Stimulated activated CD8-positive, alpha-beta memory T cell treated with anti-CD3 and anti-CD28 coated beads, Interleukin-7, amount 100 ng/mL, for 48 hours (primary cell): Measurements from ENCODE around the gene ECT2L.

Experiments
- DNase-seq, 2 donors: peaks; one replicate each; pipeline ENCODE4 v3.0.0-alpha.2; 2020; ENCODE audit warnings: low read depth in 1 of 2; ENCODE audit errors: extremely low read depth in 1 of 2

ECT2L gene

GRCh38 chr6:138849791-138850190, 53.9 kb downstream of the ECT2L start:
- DNase-seq: no peak

GRCh38 chr6:138856654-138857053, 60.8 kb downstream of the ECT2L start:
- no peak for DNase-seq

DNA sequence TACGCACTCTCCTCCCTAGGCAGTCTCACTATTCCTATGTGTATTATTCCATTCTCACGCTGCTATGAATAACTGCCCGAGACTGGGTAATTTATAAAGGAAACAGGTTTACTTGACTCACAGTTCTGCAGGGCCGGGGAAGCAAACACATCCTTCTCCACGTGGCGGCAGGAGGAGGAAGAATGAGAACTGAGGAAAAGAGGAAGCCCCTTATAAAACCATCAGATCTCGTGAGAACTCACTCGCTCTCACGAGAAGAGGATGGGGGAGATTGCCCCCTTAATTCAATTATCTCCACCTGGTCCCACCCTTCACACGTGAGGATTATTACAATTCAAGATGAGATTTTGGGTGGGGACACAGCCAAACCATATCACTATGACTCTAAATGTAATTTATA, 61.9 kb downstream of the ECT2L start:
- DNase-seq: no peak

DNA sequence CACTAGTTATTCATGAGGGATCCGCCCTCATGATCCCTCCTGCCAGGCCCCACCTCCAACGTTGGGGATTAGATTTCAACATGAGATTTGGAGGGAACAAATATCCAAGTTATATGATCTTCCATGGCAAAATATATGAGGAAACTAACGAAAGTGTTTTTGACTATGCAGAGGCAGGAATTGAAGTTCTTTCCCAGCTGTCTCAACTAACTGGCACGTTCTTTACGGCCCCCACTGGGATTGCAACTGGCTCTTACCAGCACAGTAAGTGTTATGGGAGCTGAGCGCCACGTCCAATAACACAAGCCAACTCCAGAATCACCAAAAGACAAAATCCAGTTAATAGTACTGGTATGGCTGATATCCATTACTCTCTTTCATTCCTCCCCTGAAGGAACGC, 66.6 kb downstream of the ECT2L start:
- DNase-seq: no peak

- DNase-seq: no peak
Observed at GRCh38 chr6:138863321-138863720, 67.4 kb downstream of the ECT2L start.

GRCh38 chr6:138864343-138864890, 68.5 kb downstream of the ECT2L start:
- DNase-seq: no peak

GRCh38 chr6:138865480-138866109, 69.7 kb downstream of the ECT2L start:
- DNase-seq: no peak

DNA sequence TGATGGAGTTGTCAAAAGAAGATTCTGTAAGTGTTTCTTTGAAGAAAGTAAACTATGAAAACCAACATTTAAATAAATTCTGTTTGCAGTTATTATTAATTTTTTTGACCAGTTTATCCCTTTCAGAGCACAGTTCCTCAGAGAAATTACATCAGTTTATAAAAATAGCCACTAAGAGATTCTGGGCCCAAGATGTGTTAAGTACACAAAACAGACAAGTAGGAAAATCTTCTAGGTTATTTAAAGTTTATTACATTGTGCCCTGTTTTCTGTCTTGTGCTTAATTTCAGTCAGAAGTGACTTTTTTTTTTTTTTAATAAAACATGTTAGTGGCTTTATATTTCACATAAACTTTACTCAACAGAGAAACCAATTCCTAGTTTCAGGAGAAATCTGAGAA, 72.3 kb downstream of the ECT2L start:
- DNase-seq: no peak

DNA sequence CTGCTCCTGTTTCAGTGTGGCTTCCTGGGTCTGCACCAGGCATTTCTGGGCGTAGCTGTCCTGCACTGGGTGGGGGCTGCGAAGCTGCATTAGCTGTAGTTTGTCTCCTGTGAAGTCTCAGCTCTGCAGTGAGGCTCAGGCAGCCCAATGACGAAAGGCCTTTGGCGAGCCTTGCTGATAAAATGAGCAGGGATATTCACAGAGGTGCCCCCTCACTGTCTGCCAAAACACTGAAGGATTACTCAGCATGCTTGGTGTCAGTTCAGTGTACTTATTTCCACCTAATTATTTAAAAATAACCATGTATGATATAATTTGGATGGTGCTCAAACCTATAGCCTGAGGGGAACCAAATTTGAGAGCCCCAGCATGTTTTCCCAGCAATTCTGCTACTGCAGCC, 73.5 kb downstream of the ECT2L start:
- no peak for DNase-seq

- no peak for DNase-seq
Observed at GRCh38 chr6:138873191-138873590, 77.3 kb downstream of the ECT2L start.

DNA sequence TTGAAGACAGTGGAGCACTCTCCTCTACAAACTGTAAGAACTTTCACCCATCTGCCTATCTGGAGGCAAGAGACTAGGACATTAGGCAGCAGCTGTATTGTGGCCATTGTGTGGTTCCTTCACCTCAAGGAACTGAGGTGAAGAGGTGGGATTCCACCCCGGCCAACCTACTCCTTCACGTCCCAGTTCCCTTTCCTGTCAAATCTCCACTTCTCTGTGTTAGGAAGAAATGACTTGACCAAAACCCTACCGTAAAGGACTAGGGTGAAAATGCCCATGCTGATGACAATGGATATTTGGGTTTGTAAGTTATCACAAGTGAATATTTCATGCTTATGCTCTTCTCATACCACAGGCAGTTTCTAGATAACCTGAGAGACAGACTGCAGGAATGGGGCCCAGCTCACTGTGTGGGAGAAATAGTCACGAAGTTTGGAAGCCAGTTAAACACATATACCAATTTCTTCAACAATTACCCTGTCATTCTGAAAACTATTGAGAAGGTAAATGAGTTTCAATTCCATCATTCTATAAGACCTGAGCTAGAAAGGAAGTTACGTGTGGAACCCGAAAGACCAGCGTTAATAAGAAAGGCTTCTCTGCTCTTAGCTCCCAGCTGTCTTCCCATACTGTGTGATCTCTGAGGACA, 86.6 kb downstream of the ECT2L start:
- no peak for DNase-seq

GRCh38 chr6:138885156-138885819, 89.4 kb downstream of the ECT2L start:
- DNase-seq: no peak

GRCh38 chr6:138891255-138891986, 95.5 kb downstream of the ECT2L start:
- DNase-seq: no peak

DNA sequence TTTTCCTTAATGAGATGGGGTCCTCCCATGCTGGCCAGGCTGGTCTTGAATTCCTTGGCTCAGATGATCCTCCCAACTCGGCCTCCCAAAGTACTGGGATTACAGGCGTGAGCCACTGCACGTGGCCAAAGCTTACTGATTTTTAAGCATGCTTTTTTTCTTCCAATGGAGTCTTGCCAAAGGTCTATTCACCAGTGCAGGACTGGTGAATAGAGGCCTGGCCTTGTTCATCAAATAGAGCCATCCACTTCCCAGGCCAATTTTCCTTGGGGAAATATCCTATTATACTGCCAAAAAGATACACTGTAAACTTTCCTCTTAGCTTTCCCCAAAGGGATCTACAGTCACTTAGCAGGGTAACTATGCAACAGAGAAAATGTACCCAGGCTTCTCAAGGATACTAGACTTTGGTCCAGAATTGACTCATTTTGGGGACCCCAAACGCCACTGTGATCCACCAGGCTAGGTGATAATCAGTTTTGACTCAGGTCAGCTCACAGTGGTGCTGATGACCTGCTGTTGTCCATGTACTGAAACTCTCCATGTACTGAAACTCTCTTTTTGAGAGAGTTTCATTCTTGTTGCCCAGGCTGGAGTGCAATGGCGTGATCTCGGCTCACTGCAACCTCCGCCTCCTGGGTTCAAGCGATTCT, 100.3 kb downstream of the ECT2L start:
- DNase-seq: no peak

DNA sequence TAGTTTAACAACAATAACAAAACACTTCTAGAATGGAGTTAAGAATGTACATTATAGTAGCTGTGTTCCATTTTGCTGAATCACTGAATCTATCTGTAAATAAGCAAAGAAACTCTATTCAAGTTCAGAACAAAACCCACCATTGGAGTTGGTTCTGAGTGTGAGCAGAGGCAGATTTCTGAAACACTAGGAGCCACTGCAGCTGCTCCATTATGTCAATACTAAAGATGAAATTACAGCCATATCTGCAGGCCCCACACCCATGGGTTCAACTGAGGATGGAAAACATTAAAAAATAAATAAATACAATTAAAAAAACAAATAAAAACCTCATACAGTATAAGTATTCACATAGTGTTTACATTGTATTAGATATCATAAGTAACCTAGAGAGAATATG, 101.1 kb downstream of the ECT2L start:
- no peak for DNase-seq

- DNase-seq: no peak
Observed at GRCh38 chr6:138907167-138907566, 111.3 kb downstream of the ECT2L start.

GRCh38 chr6:138909511-138909910, 113.6 kb downstream of the ECT2L start:
- DNase-seq: no peak

- no peak for DNase-seq
Observed at GRCh38 chr6:138909975-138910374, 114.1 kb downstream of the ECT2L start.

- no peak for DNase-seq
Observed at GRCh38 chr6:138912308-138912707, 116.4 kb downstream of the ECT2L start.

DNA sequence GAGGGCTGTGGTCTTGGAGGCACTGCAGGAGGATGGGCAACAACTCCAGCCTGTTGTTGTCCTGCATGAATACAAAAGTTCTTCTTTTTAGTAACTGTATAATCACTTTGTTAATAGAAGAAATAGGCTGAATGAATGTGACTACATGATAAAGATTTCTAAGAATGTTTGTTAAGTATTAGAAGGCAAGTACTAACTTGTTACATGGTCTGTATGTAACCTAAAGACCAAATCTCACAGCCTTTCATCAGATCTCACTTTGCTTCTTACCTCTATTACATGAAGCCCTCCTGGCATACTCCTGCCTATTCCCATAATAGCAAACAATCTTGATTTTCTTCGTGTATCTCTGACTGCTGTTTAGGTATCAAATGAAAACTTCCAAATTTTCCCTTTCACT, 118.8 kb downstream of the ECT2L start:
- DNase-seq: no peak

DNA sequence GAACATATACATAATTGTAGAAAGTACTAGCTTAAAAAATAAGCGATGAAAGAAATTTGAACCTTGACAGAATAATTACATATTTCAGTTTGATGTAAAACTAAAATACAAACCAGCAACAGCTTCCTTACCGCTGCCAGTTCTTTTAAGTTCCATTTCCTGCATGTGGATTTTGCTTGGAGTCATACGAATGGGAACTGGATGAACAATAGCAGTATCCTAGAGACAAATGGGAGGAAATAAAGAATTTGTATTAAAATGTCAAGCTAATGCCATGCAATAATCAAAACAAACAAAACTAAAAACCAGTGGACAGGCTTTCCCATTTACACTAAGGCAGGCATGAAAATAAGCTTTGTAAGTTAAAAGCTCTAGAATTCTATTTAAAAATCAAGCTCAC, 125.0 kb downstream of the ECT2L start:
- no peak for DNase-seq
